AG10803 (cell line): ENCODE measurements around the gene SRGAP3.

Experiments used
- DNase-seq: peaks from one replicate; pipeline ENCODE4 v3.0.0; 2010; ENCODE audit warnings: low read depth
- H3K4me3 ChIP-seq: 2 replicates; pipeline ENCODE4 v1.5.1; 2011; ENCODE audit warnings: mild to moderate bottlenecking, low read length, control low read depth
- CTCF ChIP-seq: conservative IDR thresholded peaks from 2 replicates; pipeline ENCODE4 v1.5.1; 2011; ENCODE audit warnings: mild to moderate bottlenecking, low read length, control low read depth, inconsistent platforms

The SRGAP3 gene

GRCh38 chr3:9247361-9247940, 2.0 kb downstream of the SRGAP3 start:
- no peak for DNase-seq
- no peak for TF ChIP-seq CTCF
- H3K4me3 ChIP-seq, result peak overlapping the region; percentile 17; the same call in 1 of the 2 replicates

- TF ChIP-seq CTCF, result no peak
- H3K4me3 ChIP-seq, result no peak overlapping the region
- DNase-seq, result no peak
Measured at GRCh38 chr3:9246189-9246588, 3.3 kb downstream of the SRGAP3 start.

GRCh38 chr3:9244495-9245183, 4.8 kb downstream of the SRGAP3 start:
- H3K4me3 ChIP-seq, result no peak overlapping the region
- no peak for TF ChIP-seq CTCF
- DNase-seq, result no peak

GRCh38 chr3:9241956-9242355, 7.5 kb downstream of the SRGAP3 start:
- TF ChIP-seq CTCF, result no peak
- no peak overlapping the region for H3K4me3 ChIP-seq
- no peak for DNase-seq

GRCh38 chr3:9239680-9240079, 9.8 kb downstream of the SRGAP3 start:
- DNase-seq, result no peak
- H3K4me3 ChIP-seq, result no peak overlapping the region
- no peak for TF ChIP-seq CTCF

- H3K4me3 ChIP-seq, result no peak overlapping the region
- TF ChIP-seq CTCF, result no peak
- no peak for DNase-seq
Measured at GRCh38 chr3:9238721-9239295, 10.6 kb downstream of the SRGAP3 start.

- H3K4me3 ChIP-seq, result no peak overlapping the region
- no peak for DNase-seq
- no peak for TF ChIP-seq CTCF
Measured at GRCh38 chr3:9238276-9238675, 11.2 kb downstream of the SRGAP3 start.
